Hematopoietic multipotent progenitor cell treated with erythropoietin and hydrocortisone succinate and interleukin-3 and kit ligand, for 4 days (in vitro differentiated cells): ENCODE results near the gene FOXL3.
"Not testable (repeated sequence)": the region's sequence is repeated elsewhere in the genome, so short reads cannot be mapped to it uniquely, and the experiment has no call there.

Source experiments
- DNase-seq: peaks from one replicate; pipeline ENCODE4 v3.0.0-alpha.2; 2015

FOXL3 gene

GRCh38 chr7:326809-327232 is 36.9 kb downstream of the FOXL3 start:
- no peak for DNase-seq

- no peak for DNase-seq
Measured at GRCh38 chr7:327233-327931, 37.4 kb downstream of the FOXL3 start.

DNA sequence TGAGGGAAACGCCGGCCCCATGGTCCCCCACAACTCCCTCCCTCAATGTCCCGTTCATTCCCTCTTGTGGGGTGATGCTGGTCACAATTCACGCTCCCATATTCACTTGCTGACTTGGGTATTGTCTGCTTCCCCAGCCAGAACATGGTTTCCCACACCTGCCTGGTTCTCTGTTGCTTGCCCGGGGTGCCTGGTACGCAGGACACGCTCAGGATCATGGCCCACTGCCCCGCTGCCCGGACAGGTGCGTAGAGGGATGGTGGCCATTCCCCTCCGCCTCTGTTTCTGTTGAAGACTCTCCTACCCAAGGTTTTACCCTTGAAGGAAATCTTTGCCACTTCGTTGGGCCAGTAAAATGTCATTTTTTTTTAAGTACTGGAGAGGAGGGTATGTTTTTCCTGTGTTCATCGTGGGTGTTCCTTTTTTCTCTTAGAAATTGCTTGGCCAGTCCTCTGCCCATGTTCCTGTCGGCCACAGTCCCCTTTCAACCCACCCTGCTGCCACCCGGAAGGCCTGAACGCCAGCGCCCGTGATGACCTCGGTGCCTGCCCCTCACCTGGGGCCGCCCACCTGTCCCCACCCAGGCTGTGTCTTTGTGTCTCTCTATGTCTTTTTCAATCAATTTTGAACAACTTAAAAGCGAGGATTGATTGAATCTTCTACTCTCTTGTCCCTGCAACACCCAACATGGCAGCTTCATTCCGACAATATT is 38.2 kb downstream of the FOXL3 start:
- no peak for DNase-seq

- DNase-seq = no peak
Measured at GRCh38 chr7:329691-330281, 39.8 kb downstream of the FOXL3 start.

DNA sequence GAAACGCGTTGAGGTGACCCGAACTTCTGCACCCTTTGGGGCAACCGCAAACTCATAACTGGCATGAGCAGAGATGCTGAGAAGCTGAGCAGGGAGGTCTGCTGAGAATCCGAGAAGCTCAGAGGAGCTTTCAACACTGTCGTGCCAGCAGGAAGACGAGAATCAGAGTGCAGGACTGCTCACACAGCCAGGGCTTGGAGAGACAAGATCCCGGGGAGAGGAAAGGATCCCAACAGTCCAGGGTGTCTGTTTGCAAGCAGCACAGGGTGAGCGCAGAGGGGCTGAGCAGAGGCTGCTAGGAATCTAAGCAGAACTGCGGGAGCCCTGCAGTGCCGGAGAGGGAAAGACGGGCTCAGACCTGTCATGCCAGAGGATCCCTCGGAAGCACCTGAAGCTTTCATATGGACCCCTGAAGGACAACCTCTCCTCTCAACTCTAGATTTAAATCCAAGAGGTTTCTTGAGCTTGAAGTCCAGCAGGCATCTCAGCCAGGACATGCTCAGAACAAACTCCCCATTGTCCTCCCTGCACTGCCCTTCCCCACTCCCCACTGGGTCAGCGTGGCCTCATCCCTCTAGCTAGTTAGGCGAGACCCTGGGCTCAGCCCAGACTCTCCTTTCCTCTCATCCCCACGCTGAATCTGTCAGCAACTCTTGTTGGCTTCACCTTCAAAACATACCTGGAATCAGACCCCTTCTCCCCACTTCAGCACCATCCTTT is 40.7 kb downstream of the FOXL3 start:
- DNase-seq = no peak

- no peak for DNase-seq
Measured at GRCh38 chr7:332020-332517, 42.1 kb downstream of the FOXL3 start.

GRCh38 chr7:332646-333392 is 42.8 kb downstream of the FOXL3 start:
- peak; percentile 85 for DNase-seq

GRCh38 chr7:333393-333764 is 43.4 kb downstream of the FOXL3 start:
- DNase-seq = no peak

DNA sequence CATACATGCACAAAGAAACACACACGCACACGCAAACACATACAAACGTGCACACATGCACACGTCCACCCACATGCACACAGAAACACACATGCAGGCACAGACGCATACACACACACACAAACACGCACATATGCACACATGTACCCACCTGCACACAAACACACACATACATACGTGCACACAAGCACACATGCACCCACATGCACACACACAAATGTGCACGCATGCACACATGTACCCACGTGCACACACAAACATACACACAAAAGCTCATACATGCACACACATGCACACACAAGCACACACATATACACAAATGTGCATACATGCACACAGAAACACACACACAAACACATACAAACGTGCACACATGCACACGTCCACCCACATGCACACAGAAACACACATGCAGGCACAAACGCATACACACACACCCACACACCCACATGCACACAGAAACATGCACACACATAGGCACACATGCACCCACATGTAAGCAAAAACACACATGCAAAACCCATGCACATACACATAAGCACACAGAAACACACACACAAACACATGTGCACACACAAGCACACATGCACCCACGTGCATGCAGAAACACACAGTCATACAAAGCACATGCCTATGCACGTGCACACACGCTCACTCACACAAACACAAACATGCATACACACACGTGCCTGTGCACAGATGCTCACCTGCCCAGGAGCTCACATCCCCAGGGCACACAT is 44.8 kb downstream of the FOXL3 start:
- DNase-seq = no peak

DNA sequence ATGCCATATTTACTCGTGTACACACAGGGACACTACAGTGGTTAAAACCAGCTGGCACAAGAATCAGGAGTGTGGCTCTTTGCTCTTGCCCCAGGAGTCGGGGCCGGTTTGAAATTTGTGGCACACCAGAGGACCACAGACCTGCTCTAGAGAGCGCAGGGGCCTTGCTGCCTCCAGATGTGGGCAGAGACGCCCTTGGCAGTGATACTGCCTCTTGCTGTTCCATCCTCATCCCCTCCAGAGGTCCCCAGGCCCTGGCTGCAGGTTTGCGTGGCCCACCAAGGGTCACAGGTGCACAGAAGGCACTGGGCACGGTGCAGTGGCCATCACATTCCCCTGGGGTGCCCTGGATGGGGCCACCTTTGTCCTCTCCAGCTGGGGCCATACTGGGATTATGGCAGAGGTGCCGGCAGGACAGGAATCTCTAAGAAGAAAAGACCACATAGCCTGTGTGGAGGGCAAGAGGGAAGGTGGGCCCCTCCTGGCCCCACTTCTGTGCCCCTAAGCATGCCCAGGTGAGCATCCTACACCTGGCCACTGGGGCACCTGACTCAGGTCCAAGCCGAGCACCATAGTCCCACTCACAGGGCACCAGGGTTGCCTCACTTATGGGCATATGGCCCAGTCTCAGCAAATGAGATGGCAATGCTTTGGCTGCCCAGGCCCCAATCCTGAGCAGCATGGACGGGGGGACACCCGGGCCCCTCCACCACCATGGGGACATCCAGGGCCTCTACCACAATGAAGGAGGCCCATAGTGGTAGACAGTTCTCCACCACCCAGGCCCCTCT is 45.6 kb downstream of the FOXL3 start:
- no peak for DNase-seq

- DNase-seq = not testable (repeated sequence)
Measured at GRCh38 chr7:336149-336533, 46.2 kb downstream of the FOXL3 start.

DNA sequence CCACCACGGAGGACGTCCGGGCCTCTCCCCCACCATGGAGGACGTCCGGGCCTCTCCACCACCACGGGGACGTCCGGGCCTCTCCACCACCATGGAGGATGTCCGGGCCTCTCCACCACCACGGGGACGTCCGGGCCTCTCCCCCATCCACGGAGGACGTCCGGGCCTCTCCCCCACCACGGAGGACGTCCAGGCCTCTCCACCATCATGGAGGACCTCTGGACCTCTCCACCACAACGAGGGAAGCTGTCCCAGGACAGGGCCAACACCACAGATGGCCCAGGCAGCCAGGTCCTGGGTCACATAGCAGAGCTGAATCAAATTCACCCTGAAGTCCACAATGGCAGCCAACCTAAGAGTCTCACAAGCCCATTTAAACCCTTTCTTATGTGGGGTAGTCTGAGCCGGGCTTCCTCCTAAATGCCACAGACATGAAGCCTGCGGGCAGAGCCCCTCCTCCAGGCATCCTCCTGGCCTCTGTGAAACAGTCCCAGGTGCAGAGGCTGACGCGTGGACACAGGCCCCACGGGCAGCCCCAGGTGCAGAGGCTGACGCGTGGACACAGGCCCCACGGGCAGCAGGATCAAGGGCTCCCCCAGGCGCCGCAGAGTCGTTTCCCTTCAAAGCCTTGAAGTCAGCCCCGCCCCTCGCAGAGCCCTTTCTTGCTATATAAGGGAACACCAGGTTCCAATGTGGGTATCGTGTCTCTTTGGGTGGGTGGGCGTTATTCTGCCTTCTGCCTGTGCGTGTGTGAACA is 47.0 kb downstream of the FOXL3 start:
- DNase-seq = no peak

GRCh38 chr7:337567-337951 is 47.6 kb downstream of the FOXL3 start:
- no peak for DNase-seq

- DNase-seq = no peak
Measured at GRCh38 chr7:338295-339061, 48.5 kb downstream of the FOXL3 start.

GRCh38 chr7:339062-339342 is 49.0 kb downstream of the FOXL3 start:
- no peak for DNase-seq

- no peak for DNase-seq
Measured at GRCh38 chr7:339696-340095, 49.7 kb downstream of the FOXL3 start.

- DNase-seq = no peak
Measured at GRCh38 chr7:340200-340937, 50.4 kb downstream of the FOXL3 start.
